GM21825 (cell line): ENCODE results near the gene DEGS2.

ENCODE experiments used
- ATAC-seq: cut with Tn5 transposase; IDR thresholded peaks from one replicate; pipeline ENCODE4 v1.9.1; 2021; ENCODE audit warnings: mild to moderate bottlenecking, moderate library complexity; ENCODE audit not compliant: unreplicated experiment

The DEGS2 gene

DNA sequence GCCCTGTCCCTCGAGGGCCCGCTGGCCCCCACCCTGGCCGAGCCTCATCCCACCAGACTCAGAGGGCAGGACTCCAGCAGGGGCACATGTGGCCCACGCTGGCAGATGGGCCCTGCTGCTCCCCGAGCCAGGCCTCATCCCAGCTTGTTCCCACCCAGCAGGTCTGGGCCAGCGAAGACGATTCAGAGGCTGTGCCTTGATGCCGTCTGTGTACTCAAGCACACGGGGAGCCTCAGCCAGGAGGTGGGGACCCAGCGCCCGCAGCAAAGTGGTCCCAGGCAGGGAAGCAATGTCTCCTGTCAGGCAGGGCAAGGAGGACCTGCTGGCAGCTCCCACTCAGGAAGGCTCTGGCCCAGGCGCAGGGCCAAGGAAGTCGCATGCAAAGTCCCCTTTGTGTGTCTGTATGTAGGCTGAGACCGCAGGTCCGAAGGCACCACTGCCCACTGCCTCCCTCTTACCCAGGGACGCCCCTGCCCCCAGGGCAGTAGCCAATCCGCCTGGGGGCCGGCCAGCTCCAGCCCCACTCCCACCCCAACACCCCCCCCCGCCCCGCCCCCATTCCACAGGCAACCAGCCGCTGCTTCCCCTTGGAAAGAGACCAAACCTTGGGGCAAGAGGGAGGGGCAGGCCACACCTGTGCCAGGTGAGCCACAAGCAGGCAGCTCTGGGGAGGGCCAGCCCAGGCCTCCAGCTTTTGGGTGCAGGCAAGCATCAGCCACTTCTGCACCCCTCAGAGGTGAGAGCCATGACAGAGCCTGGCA, 9.4 kb downstream of the DEGS2 start:
- ATAC-seq = no peak

- ATAC-seq = no peak
Measured at GRCh38 chr14:100148837-100149731, 10.4 kb downstream of the DEGS2 start.

DNA sequence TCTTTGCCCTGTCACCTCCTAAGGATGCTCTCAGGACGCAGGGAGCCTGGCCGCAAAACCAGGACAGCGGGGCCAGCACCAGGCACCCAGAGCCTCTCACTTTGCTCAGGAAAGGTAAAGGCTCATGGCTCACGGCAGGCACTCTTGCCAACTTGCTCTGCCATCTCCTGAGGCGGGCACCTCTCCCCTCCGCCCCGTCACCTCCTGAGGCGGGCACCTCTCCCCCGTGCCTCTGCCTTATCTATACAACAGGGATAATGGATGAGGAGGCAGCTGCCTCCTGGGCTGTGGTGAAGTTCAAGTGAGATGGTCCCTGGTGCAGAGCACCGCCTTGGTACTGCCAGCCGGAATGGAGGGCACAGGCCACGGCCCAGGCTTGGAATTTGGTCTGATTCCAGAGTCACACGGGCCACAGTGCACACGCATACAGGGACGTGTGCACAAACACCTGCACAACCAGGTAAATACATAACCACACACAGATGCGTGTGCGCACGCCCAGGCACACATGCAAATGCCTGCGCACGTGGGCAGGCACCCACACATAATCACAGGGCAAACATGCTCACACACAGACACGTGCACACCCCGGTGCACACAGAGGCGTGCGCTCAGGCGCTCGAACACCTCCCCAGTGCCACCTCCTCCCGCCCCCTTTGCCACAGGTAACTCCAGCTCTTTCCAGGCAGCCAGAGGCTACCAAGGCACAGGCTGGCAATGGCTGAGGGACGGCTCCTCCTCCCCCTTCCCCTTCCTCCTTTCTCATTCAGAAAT, 11.6 kb downstream of the DEGS2 start:
- ATAC-seq = no peak

GRCh38 chr14:100147181-100147631, 12.2 kb downstream of the DEGS2 start:
- peak; percentile 35 for ATAC-seq

- no peak for ATAC-seq
Measured at GRCh38 chr14:100146531-100147091, 12.8 kb downstream of the DEGS2 start.

GRCh38 chr14:100145682-100146464, 13.6 kb downstream of the DEGS2 start:
- ATAC-seq = no peak

DNA sequence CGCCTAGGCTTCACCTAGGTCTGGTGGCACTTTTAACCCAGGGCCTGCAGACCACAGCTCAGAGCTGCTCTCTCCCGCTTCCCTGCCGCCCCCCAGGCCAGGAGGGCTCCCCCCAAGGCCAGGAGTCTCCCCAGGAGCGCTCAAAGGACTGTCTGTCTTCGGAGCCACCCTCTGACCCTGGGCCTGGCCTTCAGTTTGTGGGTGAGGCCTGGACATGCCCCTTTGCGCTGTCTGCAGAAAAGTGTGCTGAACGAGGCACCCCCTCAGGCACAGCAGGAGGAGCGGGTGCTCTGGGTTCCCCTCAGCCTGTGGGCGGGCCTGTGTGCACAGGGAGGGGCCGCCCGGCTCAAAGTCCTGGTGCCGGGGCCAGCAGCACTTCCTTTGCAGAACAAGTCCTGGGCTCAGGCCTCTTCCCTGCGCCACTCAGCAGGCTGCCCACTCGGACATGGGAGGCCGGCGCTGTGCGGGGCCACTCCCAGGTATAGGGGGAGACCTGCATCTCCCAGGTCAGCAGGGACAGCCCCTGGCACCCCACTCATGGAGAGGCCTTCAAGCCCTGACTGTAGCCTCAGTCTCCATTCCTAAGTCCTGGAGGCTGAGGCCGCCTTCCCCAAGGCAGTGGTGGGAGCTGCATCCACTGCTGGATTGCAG, 14.3 kb downstream of the DEGS2 start:
- ATAC-seq = no peak

DNA sequence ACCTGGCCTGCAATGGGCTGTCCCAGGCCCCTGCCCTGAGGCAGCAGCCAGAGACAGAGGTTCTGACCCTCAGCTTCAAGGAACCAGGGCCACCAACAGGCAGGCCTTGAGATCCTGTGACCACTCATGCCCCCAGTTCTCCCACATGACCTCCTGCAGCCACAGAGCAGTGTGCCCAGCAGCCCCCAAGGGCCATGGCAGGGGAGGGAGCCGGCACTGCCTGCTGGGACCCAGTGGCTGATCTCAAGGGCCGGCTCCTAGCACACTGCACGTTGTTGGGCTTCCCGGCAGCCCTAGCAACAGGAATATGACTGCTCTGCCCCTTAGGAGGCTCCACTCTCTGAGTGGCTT, 14.8 kb downstream of the DEGS2 start:
- ATAC-seq = no peak

DNA sequence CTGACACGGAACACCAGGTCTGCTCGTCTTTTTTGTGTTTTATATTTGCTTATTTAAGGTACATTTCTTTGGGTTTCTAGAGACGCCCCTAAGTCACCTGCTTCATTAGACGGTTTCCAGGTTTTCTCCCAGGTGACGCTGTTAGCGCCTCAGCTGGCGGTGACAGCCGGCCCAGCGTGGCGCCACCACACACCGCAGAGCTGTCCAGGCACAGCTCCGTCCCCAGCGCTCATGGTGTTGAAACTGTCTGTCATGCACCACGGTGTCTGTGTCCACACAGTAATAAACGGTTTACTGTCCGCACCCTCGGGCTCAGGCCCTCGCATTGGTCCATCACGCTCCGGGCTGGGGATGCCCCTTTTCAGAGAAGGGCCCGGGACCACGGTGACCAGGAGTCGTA, 15.5 kb downstream of the DEGS2 start:
- no peak for ATAC-seq

DNA sequence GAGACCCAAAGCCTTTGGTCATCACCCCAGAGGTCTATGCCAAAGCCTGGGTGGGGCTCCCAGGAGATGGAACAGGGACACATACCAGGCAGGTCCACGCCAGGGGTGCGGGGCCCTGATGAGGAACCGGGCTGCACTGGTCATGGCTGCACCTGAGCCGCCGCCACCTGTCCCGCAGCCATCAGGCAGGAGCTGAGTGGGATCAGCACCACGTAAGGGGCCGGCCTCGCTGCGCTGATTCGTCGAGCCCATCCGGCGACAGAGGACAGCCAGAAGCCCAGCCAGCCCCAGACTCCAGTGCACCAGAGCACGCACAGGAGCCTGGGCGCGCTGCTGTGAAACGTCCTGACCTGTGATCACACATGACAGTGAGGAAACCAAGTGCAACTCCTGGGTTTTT, 15.9 kb downstream of the DEGS2 start:
- no peak for ATAC-seq

DNA sequence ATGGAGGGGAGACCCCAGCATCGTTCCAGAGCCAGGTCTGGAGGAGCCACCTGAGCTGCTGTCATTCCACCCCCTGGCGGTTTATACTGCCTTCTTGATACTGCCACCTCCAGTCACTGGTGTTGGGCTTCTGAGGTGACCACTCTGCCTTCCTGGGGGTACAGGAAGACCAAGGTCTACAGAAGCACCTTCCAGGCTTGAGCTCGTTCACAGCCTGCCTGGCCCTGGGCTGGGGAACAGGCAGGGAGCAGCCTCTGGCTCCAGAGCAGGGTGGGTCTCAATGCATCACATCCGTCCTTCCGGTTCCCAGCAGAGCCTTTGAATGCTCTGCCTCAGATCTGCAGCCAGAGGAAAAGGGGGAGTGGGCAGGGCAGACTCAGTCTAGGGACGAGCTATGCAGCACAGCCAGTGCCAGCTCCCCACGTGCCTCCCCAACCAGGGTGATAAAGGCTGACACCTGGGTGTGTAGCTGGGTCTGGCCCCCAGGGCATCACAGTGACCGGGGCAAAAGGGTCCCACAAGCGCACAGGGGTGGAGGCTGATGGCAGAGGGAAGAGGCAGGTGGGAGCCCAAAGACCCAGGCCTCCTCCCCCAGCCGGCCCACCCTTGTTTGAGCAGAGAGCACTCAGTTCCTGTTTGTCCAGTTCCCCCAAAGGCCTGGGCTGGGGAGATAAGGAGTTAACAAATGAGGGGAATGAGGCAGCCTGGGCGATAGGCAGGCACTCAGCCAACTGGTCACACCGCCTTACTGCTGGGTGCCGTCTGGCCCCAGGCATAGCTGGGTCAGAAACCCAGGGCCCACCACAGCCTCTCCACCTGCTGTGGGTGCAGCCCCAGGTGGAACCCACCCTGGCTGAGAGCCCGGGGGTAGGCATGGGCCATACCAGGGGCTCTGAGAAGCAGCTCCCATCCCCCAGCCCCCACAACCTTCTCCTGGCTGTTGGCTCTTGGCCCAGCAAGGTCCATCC, 17.1 kb downstream of the DEGS2 start:
- no peak for ATAC-seq

DNA sequence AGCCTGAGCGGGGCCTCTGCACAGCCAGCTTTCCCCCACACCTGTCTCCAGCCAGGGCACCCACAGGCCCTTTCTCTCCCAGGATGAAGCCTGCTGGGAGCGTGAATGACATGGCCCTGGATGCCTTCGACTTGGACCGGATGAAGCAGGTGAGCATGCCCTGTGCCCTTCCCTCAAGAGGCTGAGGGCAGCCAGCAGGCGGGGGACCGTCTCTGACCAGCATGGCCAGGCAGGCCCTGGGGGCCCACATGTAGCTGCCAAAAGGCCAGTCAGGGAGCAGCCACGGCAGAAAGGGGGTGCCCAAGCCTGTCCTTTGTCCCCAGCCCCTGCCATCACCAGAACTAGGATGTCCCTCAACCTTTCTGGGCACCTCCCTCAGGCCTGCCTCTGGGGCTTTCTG, 18.3 kb downstream of the DEGS2 start:
- no peak for ATAC-seq

DNA sequence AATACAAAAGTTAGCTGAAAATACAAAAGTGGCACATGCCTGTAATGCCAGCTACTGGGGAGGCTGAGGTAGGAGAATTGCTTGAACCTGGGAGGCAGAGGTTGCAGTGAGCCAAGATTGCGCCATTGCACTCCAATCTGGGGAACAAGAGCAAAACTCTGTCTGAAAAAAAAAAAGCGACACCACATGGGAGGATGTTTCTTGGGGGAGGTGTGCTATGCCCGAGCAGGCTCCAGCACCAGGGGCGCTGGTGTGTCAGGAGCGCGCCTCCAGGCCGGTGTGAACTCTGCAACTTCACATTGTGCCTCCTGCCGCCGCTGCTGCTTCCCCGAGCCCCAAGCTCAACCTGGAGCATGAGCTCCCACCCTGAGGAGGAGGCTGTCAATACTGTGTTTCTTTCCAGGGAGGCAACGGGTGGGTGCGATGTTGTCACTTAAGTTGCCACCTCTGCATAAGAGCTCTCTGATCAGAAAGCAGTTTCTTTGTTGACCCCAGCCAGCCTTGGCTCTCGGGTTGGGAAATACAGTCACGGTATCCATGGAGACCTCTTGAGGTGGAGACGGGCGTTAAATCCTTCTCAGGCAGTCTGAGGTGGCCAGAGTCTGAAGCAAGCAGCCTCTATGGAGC, 18.9 kb downstream of the DEGS2 start:
- no peak for ATAC-seq

- ATAC-seq = no peak
Measured at GRCh38 chr14:100138955-100139354, 20.5 kb downstream of the DEGS2 start.

DNA sequence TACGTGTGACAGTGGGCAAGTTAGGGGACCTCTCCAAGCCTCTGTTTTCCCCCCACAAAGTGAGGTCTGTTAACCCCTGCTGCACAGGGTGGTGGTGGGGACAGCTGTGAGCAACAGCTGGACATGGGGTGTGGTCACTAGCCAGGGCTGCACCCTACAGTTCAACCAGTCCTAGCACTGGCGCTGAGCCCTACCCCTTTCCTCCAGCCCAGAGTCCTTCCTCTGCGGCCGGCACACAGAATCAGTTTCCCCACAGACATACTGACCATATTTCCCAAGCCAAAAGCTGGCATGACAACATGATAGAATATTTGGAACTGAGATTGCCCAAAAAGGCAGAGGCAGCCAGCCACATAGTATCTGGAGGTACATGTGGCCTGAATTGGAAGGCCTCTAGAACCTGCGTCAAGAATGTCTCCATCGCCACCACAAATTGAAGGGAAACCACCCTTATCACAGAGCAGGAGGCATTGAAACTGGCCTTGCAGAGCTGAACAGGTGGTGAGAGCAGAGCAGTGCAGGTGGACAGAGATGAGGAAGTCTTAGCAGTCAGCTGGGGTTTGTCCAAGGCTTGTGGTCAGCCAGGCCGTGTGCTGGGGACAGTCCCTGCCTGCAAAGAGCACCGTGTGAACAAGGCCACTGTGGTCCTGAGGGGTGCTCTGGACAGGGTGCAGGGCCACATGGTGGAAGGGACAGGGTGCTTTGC, 21.2 kb downstream of the DEGS2 start:
- no peak for ATAC-seq

GRCh38 chr14:100137173-100137572, 22.3 kb downstream of the DEGS2 start:
- ATAC-seq = no peak

GRCh38 chr14:100135784-100136183, 23.7 kb downstream of the DEGS2 start:
- no peak for ATAC-seq

DNA sequence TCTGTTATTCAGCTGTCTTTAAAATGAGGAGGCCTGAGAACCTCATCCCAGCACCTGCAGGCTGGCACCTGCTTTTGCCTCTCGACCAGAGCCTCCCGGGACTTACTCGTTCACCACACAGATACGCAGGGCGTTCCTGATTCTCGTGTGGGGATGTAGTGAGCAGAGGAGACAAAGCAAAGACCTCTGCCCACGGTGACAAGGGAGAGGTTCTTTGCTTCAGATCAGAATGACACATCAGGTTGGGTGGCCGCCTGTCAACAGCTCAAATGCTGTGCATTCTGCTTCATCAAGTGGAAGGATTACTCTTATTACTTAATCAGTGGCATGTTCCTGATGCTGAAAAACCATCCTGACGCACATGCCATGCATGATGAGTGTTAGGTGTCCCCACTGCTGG, 24.4 kb downstream of the DEGS2 start:
- no peak for ATAC-seq
